CD14-positive monocyte (primary cell): ENCODE data around the gene ZNF783. TPM values are rescaled to one million over a fixed set of nuclear protein-coding genes. Genes with fewer than 3 reads are reported as not detected.
"Not testable (repeated sequence)": the region's sequence is repeated elsewhere in the genome, so short reads cannot be mapped to it uniquely, and the experiment has no call there.

ENCODE experiments used
- DNase-seq, 3 donors: peaks; one replicate each; pipeline ENCODE4 v3.0.0-alpha.2; 2011 to 2022
- H2AFZ ChIP-seq: 2 replicates; pipeline ENCODE4 v1.6.0; 2012; ENCODE audit warnings: mild to moderate bottlenecking, low read depth, low read length, inconsistent platforms; ENCODE audit not compliant: insufficient read depth, poor library complexity, severe bottlenecking
- H3K27ac ChIP-seq, 2 donors: 1 replicate in 1 of 2; 2 replicates in 1 of 2; pipeline ENCODE4 v1.5.1; 2012 to 2013; ENCODE audit warnings: low read length in 2 of 2, control low read depth in 1 of 2, inconsistent platforms in 1 of 2, low read depth in 1 of 2, mild to moderate bottlenecking in 1 of 2
- H3K27me3 ChIP-seq, 2 donors: one replicate each; pipeline versions ENCODE4 v1.6.0 to v1.6.1; 2011 to 2013; ENCODE audit warnings: low read length in 2 of 2; ENCODE audit not compliant: control insufficient read depth in 2 of 2, insufficient read depth in 2 of 2
- H3K36me3 ChIP-seq, 2 donors: replicated peaks in 1 of 2; 1 replicate in 1 of 2; 2 replicates in 1 of 2; pipeline versions ENCODE4 v1.5.1 to v1.6.1; 2012 to 2013; ENCODE audit warnings: low read length in 2 of 2, control low read depth in 1 of 2, inconsistent platforms in 1 of 2, mild to moderate bottlenecking in 1 of 2; ENCODE audit not compliant: insufficient read depth in 2 of 2, control insufficient read depth in 1 of 2
- H3K4me1 ChIP-seq, 2 donors: 1 replicate in 1 of 2; 2 replicates in 1 of 2; pipeline versions ENCODE4 v1.5.1 to v1.6.1; 2012 to 2013; ENCODE audit warnings: low read length in 2 of 2, control low read depth in 1 of 2, inconsistent platforms in 1 of 2, mild to moderate bottlenecking in 1 of 2, moderate library complexity in 1 of 2; ENCODE audit not compliant: insufficient read depth in 2 of 2, control insufficient read depth in 1 of 2
- H3K4me2 ChIP-seq: replicated peaks from 2 replicates; pipeline ENCODE3; 2012; ENCODE audit warnings: low read length, moderate library complexity, mild to moderate bottlenecking; ENCODE audit not compliant: poor library complexity, severe bottlenecking; ENCODE audit errors: extremely low read depth
- H3K4me3 ChIP-seq, 3 experiments: fragments of 200-600 bp in 1 of 3; sonication (generic) in 1 of 3; replicated peaks in 1 of 3; 1 replicate in 2 of 3; 2 replicates in 1 of 3; pipeline ENCODE4 v1.5.1; 2011 to 2013; ENCODE audit warnings: low read length in 3 of 3, mild to moderate bottlenecking in 3 of 3, control low read depth in 2 of 3, low read depth in 2 of 3, inconsistent platforms in 1 of 3, moderate library complexity in 1 of 3
- H3K79me2 ChIP-seq: 2 replicates; pipeline ENCODE4 v1.6.0; 2012; ENCODE audit warnings: mild to moderate bottlenecking, control low read depth, inconsistent platforms, low read length, moderate library complexity; ENCODE audit not compliant: insufficient read depth
- H3K9ac ChIP-seq: 2 replicates; pipeline ENCODE4 v1.6.0; 2017; ENCODE audit warnings: low read length, mild to moderate bottlenecking; ENCODE audit not compliant: insufficient read depth, poor library complexity, severe bottlenecking
- H3K9me3 ChIP-seq, 2 donors: replicated peaks in 1 of 2; 1 replicate in 1 of 2; 2 replicates in 1 of 2; pipeline versions ENCODE4 v1.5.1 to v1.6.1; 2012 to 2013; ENCODE audit warnings: low read length in 2 of 2, control low read depth in 1 of 2; ENCODE audit not compliant: control insufficient read depth in 1 of 2, insufficient read depth in 1 of 2
- H4K20me1 ChIP-seq: 2 replicates; pipeline ENCODE4 v1.6.0; 2012; ENCODE audit warnings: mild to moderate bottlenecking, low read length, control low read depth, moderate library complexity; ENCODE audit not compliant: insufficient read depth
- H3K27ac Mint-ChIP-seq, 7 donors: one replicate each; pipeline ENCODE4 v1.8.0; 2020; ENCODE audit warnings: mild to moderate bottlenecking in 7 of 7, mixed read lengths in 7 of 7, moderate library complexity in 6 of 7, inconsistent platforms in 2 of 7
- H3K27me3 Mint-ChIP-seq, 3 donors: one replicate each; pipeline ENCODE4 v1.8.0; 2021 to 2022; ENCODE audit warnings: low read depth in 3 of 3, mild to moderate bottlenecking in 3 of 3, mixed read lengths in 3 of 3, moderate library complexity in 3 of 3, inconsistent platforms in 1 of 3
- H3K36me3 Mint-ChIP-seq, 2 donors: one replicate each; pipeline ENCODE4 v1.8.0; 2020; ENCODE audit warnings: mixed read lengths in 2 of 2, inconsistent platforms in 1 of 2, mild to moderate bottlenecking in 1 of 2
- H3K4me1 Mint-ChIP-seq: one replicate; pipeline ENCODE4 v1.8.0; 2020; ENCODE audit warnings: mild to moderate bottlenecking, mixed read lengths
- H3K4me3 Mint-ChIP-seq, 2 donors: one replicate each; pipeline ENCODE4 v1.8.0; 2020; ENCODE audit warnings: mild to moderate bottlenecking in 2 of 2, mixed read lengths in 2 of 2, moderate library complexity in 1 of 2
- H3K9me3 Mint-ChIP-seq, 7 donors: one replicate each; pipeline ENCODE4 v1.8.0; 2020 to 2022; ENCODE audit warnings: mixed read lengths in 7 of 7, mild to moderate bottlenecking in 6 of 7, moderate library complexity in 6 of 7, inconsistent platforms in 2 of 7
- CTCF ChIP-seq: fragments of 200-600 bp; IDR thresholded peaks from one replicate; pipeline ENCODE4 v1.8.0; 2022; ENCODE audit warnings: antibody characterized with exemption, mild to moderate bottlenecking
- WGBS: methylation state at CpG from one replicate; pipeline ENCODE4 v1.1.5; 2013; ENCODE audit warnings: missing lambda C conversion rate; ENCODE audit not compliant: insufficient coverage; 5-methylcytosine and 5-hydroxymethylcytosine counted together
- intact Hi-C, 2 donors: fragments of 100-400 bp; cut with micrococcal nuclease; formaldehyde crosslinking; loops; one replicate each; pipeline versions ENCODE4 v1.15.0 to v1.15.1; 2023
- polyA plus RNA-seq, 3 donors: library from polyadenylated mRNA; depleted of rRNA in 1 of 3; unstranded in 2 of 3; stranded (reverse) in 1 of 3; fragments of 300-500 nt in 2 of 3; fragments of >200 nt in 1 of 3; fragmentation: Illumina TruSeq in 2 of 3; gene quantifications; 1 replicate in 2 of 3; 2 replicates in 1 of 3; pipeline ENCODE4 v1.2.3, GENCODE V29; 2012 to 2021

The ZNF783 gene
- polyA plus RNA-seq, 3 donors, result 1.2 to 16.7 (median 1.5) TPM

- over 99% methylated on average over 10 of the region's 10 CpGs for WGBS
- peaks cover 58 to 73% of the 10 kb centered on the region in 2 donors for H3K36me3 Mint-ChIP-seq
Observed at GRCh38 chr7:149251518-149251917, 10.5 kb upstream of the ZNF783 start.

GRCh38 chr7:149252378-149252777, 9.6 kb upstream of the ZNF783 start:
- WGBS, result 100% methylated on average over 2 of the region's 2 CpGs
- Histone ChIP-seq H2AFZ (no peak overlapping the region), H3K4me3 (no peak overlapping the region), H3K9ac (no peak overlapping the region), H3K4me2 (no peak overlapping the region), H3K27ac (no peak overlapping the region), H3K36me3 (peaks cover 52 to 68% of the 10 kb centered on the region in 2 donors), H4K20me1 (peaks cover 16% of the 10 kb centered on the region), H3K27me3 (no peaks in the 10 kb centered on the region), H3K9me3 (no peaks in the 10 kb centered on the region), H3K4me1 (no peaks in the 10 kb centered on the region), H3K79me2 (peaks cover 12% of the 10 kb centered on the region)
- Mint-ChIP-seq H3K27me3 (no peaks in the 10 kb centered on the region), H3K4me1 (peaks cover 2% of the 10 kb centered on the region), H3K36me3 (peaks cover 58 to 68% of the 10 kb centered on the region in 2 donors), H3K4me3 (no peak overlapping the region), H3K27ac (no peak overlapping the region), H3K9me3 (no peaks in the 10 kb centered on the region)
- no peak for TF ChIP-seq CTCF
- DNase-seq, result no peak
- intact Hi-C loops, result no loop called here

More at GRCh38 chr7:149251518-149251917, 10.5 kb upstream of the ZNF783 start:
- H3K36me3 ChIP-seq, result peaks cover 52 to 68% of the 10 kb centered on the region in 2 donors
- H4K20me1 ChIP-seq, result peaks cover 21% of the 10 kb centered on the region
- H3K27me3 Mint-ChIP-seq, H3K4me1 Mint-ChIP-seq, H2AFZ ChIP-seq, H3K4me3 ChIP-seq, H3K4me1 ChIP-seq, H3K27me3 ChIP-seq, H3K4me3 Mint-ChIP-seq, H3K27ac Mint-ChIP-seq, DNase-seq, H3K9me3 Mint-ChIP-seq, H3K9me3 ChIP-seq, H3K4me2 ChIP-seq, intact Hi-C loops, H3K27ac ChIP-seq, H3K9ac ChIP-seq: not testable (repeated sequence)
- H3K79me2 ChIP-seq, result peaks cover 17% of the 10 kb centered on the region
